ENCODE measurements around the gene VSTM2L. TPM values are rescaled to one million over a fixed set of nuclear protein-coding genes. Genes with fewer than 3 reads are reported as not detected.

VSTM2L gene
- total and polyA plus RNA-seq, 2 of the 13 experiments (the other 11 are each of a cell fraction or from before 2014, with no cell fraction given) = not detected

- TF ChIP-seq GPN1 (CRISPR knock-in tag; IDR thresholded peaks at IDR 0.05; ENCODE audit: borderline replicate concordance) (no peak), TCF12 (IDR thresholded peaks at IDR 0.05) (no peak), TCF12 (CRISPR knock-in tag; IDR thresholded peaks at IDR 0.05) (no peak), ZNF510 (CRISPR knock-in tag; IDR thresholded peaks at IDR 0.05; ENCODE audit: low read depth) (no peak), SKI (IDR thresholded peaks at IDR 0.05; ENCODE audit: partially characterized antibody) (peak; percentile 9), PHB2 (IDR thresholded peaks at IDR 0.05; ENCODE audit: partially characterized antibody) (no peak), KLF6 (CRISPR knock-in tag; IDR thresholded peaks at IDR 0.05) (no peak), THAP11 (CRISPR knock-in tag; IDR thresholded peaks at IDR 0.05) (no peak), ZNF879 (CRISPR knock-in tag; IDR thresholded peaks at IDR 0.05) (no peak), ZNF354B (CRISPR knock-in tag; IDR thresholded peaks at IDR 0.05) (no peak), MAFF (IDR thresholded peaks at IDR 0.05; ENCODE audit: low read depth, low read length) (no peak), RXRA (CRISPR knock-in tag; IDR thresholded peaks at IDR 0.05) (no peak), TOE1 (CRISPR knock-in tag; IDR thresholded peaks at IDR 0.05) (no peak), ZNF709 (CRISPR knock-in tag; IDR thresholded peaks at IDR 0.05) (no peak), ZSCAN25 (CRISPR knock-in tag; IDR thresholded peaks at IDR 0.05) (no peak), ZNF512 (CRISPR knock-in tag; IDR thresholded peaks at IDR 0.05) (no peak), AHR (CRISPR knock-in tag; IDR thresholded peaks at IDR 0.05) (no peak), FOXC1 (CRISPR knock-in tag; IDR thresholded peaks at IDR 0.05; ENCODE audit: borderline replicate concordance) (no peak), ZNF574 (CRISPR knock-in tag; IDR thresholded peaks at IDR 0.05) (no peak), MYPOP (CRISPR knock-in tag; IDR thresholded peaks at IDR 0.05) (no peak), ZKSCAN5 (CRISPR knock-in tag; IDR thresholded peaks at IDR 0.05) (no peak), TFDP1 (CRISPR knock-in tag; IDR thresholded peaks at IDR 0.05; ENCODE audit: borderline replicate concordance) (no peak), KAT8 (CRISPR knock-in tag; IDR thresholded peaks at IDR 0.05) (no peak), ZNF776 (CRISPR knock-in tag; IDR thresholded peaks at IDR 0.05) (no peak), ZNF747 (CRISPR knock-in tag; IDR thresholded peaks at IDR 0.05; ENCODE audit: borderline replicate concordance) (no peak), CCDC6 (CRISPR knock-in tag; IDR thresholded peaks at IDR 0.05) (no peak)
These were observed 19.8 kb upstream of the VSTM2L start (continued) for GRCh38 chr20:37882961-37883712.

Data from HepG2 (cell line).